22Rv1 (cell line): ENCODE data around the gene TGM4.

Experiments
- H3K27ac ChIP-seq: fragments of 450-650 bp; 2 replicates; pipeline ENCODE4 v1.5.1; 2017
- CTCF ChIP-seq: fragments of 450-650 bp; IDR thresholded peaks from 2 replicates; pipeline ENCODE4 v1.5.1; 2017; ENCODE audit warnings: mild to moderate bottlenecking
- ZFX ChIP-seq: fragments of 450-650 bp; IDR thresholded peaks from 2 replicates; pipeline ENCODE4 v1.6.1; 2017; ENCODE audit warnings: antibody characterized with exemption, borderline replicate concordance

The TGM4 gene

GRCh38 chr3:44957986-44958385 lies 83.6 kb downstream of the TGM4 start:
- H3K27ac ChIP-seq: no peak overlapping the region
- no peak for TF ChIP-seq ZFX
- TF ChIP-seq CTCF: no peak

GRCh38 chr3:44958386-44958785 lies 84.0 kb downstream of the TGM4 start:
- H3K27ac ChIP-seq: no peak overlapping the region
- TF ChIP-seq CTCF (no peak), ZFX (no peak)

GRCh38 chr3:44960387-44961026 lies 86.1 kb downstream of the TGM4 start:
- H3K27ac ChIP-seq: no peak overlapping the region
- TF ChIP-seq CTCF (no peak), ZFX (no peak)

- TF ChIP-seq ZFX (no peak), CTCF (no peak)
- H3K27ac ChIP-seq: no peak overlapping the region
Observed at GRCh38 chr3:44961888-44962287, 87.5 kb downstream of the TGM4 start.

- no peak for TF ChIP-seq ZFX
- no peak for TF ChIP-seq CTCF
- no peak overlapping the region for H3K27ac ChIP-seq
Observed at GRCh38 chr3:44962621-44963393, 88.4 kb downstream of the TGM4 start.

GRCh38 chr3:44963571-44964325 lies 89.3 kb downstream of the TGM4 start:
- no peak overlapping the region for H3K27ac ChIP-seq
- TF ChIP-seq CTCF (no peak), ZFX (no peak)
